T47D (cell line): ENCODE results near the gene OR52A5.

Experiments
- DNase-seq, 2 experiments: peaks; one replicate each; pipeline versions ENCODE4 v3.0.0 to v3.0.0-alpha.2; 2011 to 2012; ENCODE audit warnings: low read depth in 1 of 2, low spot score in 1 of 2
- JUND ChIP-seq: IDR thresholded peaks from 2 replicates; pipeline ENCODE4 v1.6.1; 2012; ENCODE audit warnings: low read depth
- in situ Hi-C: cut with HindIII; loops from 2 replicates; pipeline ENCODE4 v1.10.0; 2016; ENCODE audit warnings: low sequenced_read_pairs, low pct_unique_long_range_greater_than_20kb

Gene OR52A5

GRCh38 chr11:5090668-5091067 lies 47.5 kb downstream of the OR52A5 start:
- DNase-seq: no peak
- in situ Hi-C loops: no loop called here
- TF ChIP-seq JUND: no peak

GRCh38 chr11:5088556-5088955 lies 49.6 kb downstream of the OR52A5 start:
- in situ Hi-C loops: no loop called here
- no peak for TF ChIP-seq JUND
- no peak for DNase-seq

GRCh38 chr11:5083602-5084001 lies 54.6 kb downstream of the OR52A5 start:
- in situ Hi-C loops: no loop called here
- no peak for DNase-seq
- no peak for TF ChIP-seq JUND

GRCh38 chr11:5081405-5081804 lies 56.8 kb downstream of the OR52A5 start:
- DNase-seq: no peak
- no peak for TF ChIP-seq JUND
- in situ Hi-C loops: no loop called here
